ENCODE measurements around the gene SSNA1. TPM values are rescaled to one million over a fixed set of nuclear protein-coding genes. Genes with fewer than 3 reads are reported as not detected.
A peak's percentile ranks its signal among the peaks of the same experiment; 100 is the strongest.

SSNA1 gene
- total and polyA plus RNA-seq, 4 donors, result 30.5 to 87.1 (median 57.2) TPM

GRCh38 chr9:137170486-137171148, 17.9 kb upstream of the SSNA1 start:
- no peak overlapping the region for H3K27ac ChIP-seq (ENCODE audit: low read depth in 1 of 2, low read length in 2 of 2)
- H3K4me1 ChIP-seq (ENCODE audit: control insufficient read depth in 1 of 2, insufficient read depth in 2 of 2, low read length in 2 of 2), result no peaks in the 10 kb centered on the region
- WGBS, 2 donors, result 45 to 47% methylated on average over 14 of the region's 14 CpGs
- no peaks in the 10 kb centered on the region for H3K9me3 ChIP-seq (ENCODE audit: control insufficient read depth, low read length)
- no peaks in the 10 kb centered on the region for H3K36me3 ChIP-seq (ENCODE audit: control insufficient read depth in 1 of 2, insufficient read depth in 2 of 2, low read length in 1 of 2)
- H3K27me3 ChIP-seq (ENCODE audit: control insufficient read depth in 1 of 2, insufficient read depth in 2 of 2, low read length in 1 of 2), result peaks cover 0 to 2% of the 10 kb centered on the region in 2 donors
- no peak overlapping the region for H3K4me3 ChIP-seq (ENCODE audit: low read length in 2 of 2)
- DNase-seq, result no peak
- no peak for ATAC-seq (ENCODE audit: low FRiP score)
- intact Hi-C loops (cut with DNase I), result no loop called here

GRCh38 chr9:137171149-137171900, 17.2 kb upstream of the SSNA1 start:
- ATAC-seq (ENCODE audit: low FRiP score) (no peak), DNase-seq (no peak)
- peaks cover 0 to 2% of the 10 kb centered on the region in 2 donors for H3K27me3 ChIP-seq (ENCODE audit: control insufficient read depth in 1 of 2, insufficient read depth in 2 of 2, low read length in 1 of 2)
- H3K36me3 ChIP-seq (ENCODE audit: control insufficient read depth in 1 of 2, insufficient read depth in 2 of 2, low read length in 1 of 2), result no peaks in the 10 kb centered on the region
- intact Hi-C loops (cut with DNase I), result no loop called here
- no peaks in the 10 kb centered on the region for H3K4me1 ChIP-seq (ENCODE audit: control insufficient read depth in 1 of 2, insufficient read depth in 2 of 2, low read length in 2 of 2)
- no peak overlapping the region for H3K4me3 ChIP-seq (ENCODE audit: low read length in 2 of 2)
- 80% methylated on average over 22 of the region's 22 CpGs for WGBS, 2 donors
- no peak overlapping the region for H3K27ac ChIP-seq (ENCODE audit: low read depth in 1 of 2, low read length in 2 of 2)
- no peaks in the 10 kb centered on the region for H3K9me3 ChIP-seq (ENCODE audit: control insufficient read depth, low read length)

GRCh38 chr9:137172901-137173795, 15.3 kb upstream of the SSNA1 start:
- Histone ChIP-seq H3K27ac (ENCODE audit: low read depth in 1 of 2, low read length in 2 of 2) (no peak overlapping the region), H3K9me3 (ENCODE audit: control insufficient read depth, low read length) (no peaks in the 10 kb centered on the region), H3K4me1 (ENCODE audit: control insufficient read depth in 1 of 2, insufficient read depth in 2 of 2, low read length in 2 of 2) (no peaks in the 10 kb centered on the region), H3K36me3 (ENCODE audit: control insufficient read depth in 1 of 2, insufficient read depth in 2 of 2, low read length in 1 of 2) (no peaks in the 10 kb centered on the region), H3K4me3 (ENCODE audit: low read length in 2 of 2) (no peak overlapping the region), H3K27me3 (ENCODE audit: control insufficient read depth in 1 of 2, insufficient read depth in 2 of 2, low read length in 1 of 2) (no peaks in the 10 kb centered on the region)
- DNase-seq (no peak), ATAC-seq (ENCODE audit: low FRiP score) (no peak)
- intact Hi-C loops (cut with DNase I), result no loop called here
- WGBS, 2 donors, result 69 to 75% methylated on average over 21 of the region's 21 CpGs

GRCh38 chr9:137173796-137174664, 14.4 kb upstream of the SSNA1 start:
- Histone ChIP-seq H3K27me3 (ENCODE audit: control insufficient read depth in 1 of 2, insufficient read depth in 2 of 2, low read length in 1 of 2) (no peaks in the 10 kb centered on the region), H3K9me3 (ENCODE audit: control insufficient read depth, low read length) (no peaks in the 10 kb centered on the region), H3K4me1 (ENCODE audit: control insufficient read depth in 1 of 2, insufficient read depth in 2 of 2, low read length in 2 of 2) (no peaks in the 10 kb centered on the region), H3K4me3 (ENCODE audit: low read length in 2 of 2) (no peak overlapping the region), H3K27ac (ENCODE audit: low read depth in 1 of 2, low read length in 2 of 2) (no peak overlapping the region), H3K36me3 (ENCODE audit: control insufficient read depth in 1 of 2, insufficient read depth in 2 of 2, low read length in 1 of 2) (no peaks in the 10 kb centered on the region)
- WGBS, 2 donors, result 84 to 87% methylated on average over 45 of the region's 45 CpGs
- DNase-seq (no peak), ATAC-seq (ENCODE audit: low FRiP score) (no peak)
- intact Hi-C loops (cut with DNase I), result no loop called here

GRCh38 chr9:137174722-137175293, 13.7 kb upstream of the SSNA1 start:
- Histone ChIP-seq H3K27ac (ENCODE audit: low read depth in 1 of 2, low read length in 2 of 2) (no peak overlapping the region), H3K36me3 (ENCODE audit: control insufficient read depth in 1 of 2, insufficient read depth in 2 of 2, low read length in 1 of 2) (no peaks in the 10 kb centered on the region), H3K4me3 (ENCODE audit: low read length in 2 of 2) (no peak overlapping the region), H3K9me3 (ENCODE audit: control insufficient read depth, low read length) (no peaks in the 10 kb centered on the region), H3K27me3 (ENCODE audit: control insufficient read depth in 1 of 2, insufficient read depth in 2 of 2, low read length in 1 of 2) (no peaks in the 10 kb centered on the region), H3K4me1 (ENCODE audit: control insufficient read depth in 1 of 2, insufficient read depth in 2 of 2, low read length in 2 of 2) (no peaks in the 10 kb centered on the region)
- ATAC-seq (ENCODE audit: low FRiP score) (no peak), DNase-seq (no peak)
- 45 to 52% methylated on average over 34 of the region's 34 CpGs for WGBS, 2 donors
- intact Hi-C loops (cut with DNase I), result no loop called here

GRCh38 chr9:137175345-137175961, 13.0 kb upstream of the SSNA1 start:
- DNase-seq (no peak), ATAC-seq (ENCODE audit: low FRiP score) (peak; percentile 3)
- Histone ChIP-seq H3K9me3 (ENCODE audit: control insufficient read depth, low read length) (no peaks in the 10 kb centered on the region), H3K4me3 (ENCODE audit: low read length in 2 of 2) (no peak overlapping the region), H3K4me1 (ENCODE audit: control insufficient read depth in 1 of 2, insufficient read depth in 2 of 2, low read length in 2 of 2) (no peaks in the 10 kb centered on the region), H3K27ac (ENCODE audit: low read depth in 1 of 2, low read length in 2 of 2) (no peak overlapping the region), H3K27me3 (ENCODE audit: control insufficient read depth in 1 of 2, insufficient read depth in 2 of 2, low read length in 1 of 2) (no peaks in the 10 kb centered on the region), H3K36me3 (ENCODE audit: control insufficient read depth in 1 of 2, insufficient read depth in 2 of 2, low read length in 1 of 2) (no peaks in the 10 kb centered on the region)
- intact Hi-C loops (cut with DNase I), result no loop called here
- 34 to 37% methylated on average over 32 to 33 of the region's 33 CpGs for WGBS, 2 donors

- ATAC-seq (ENCODE audit: low FRiP score), result no peak
- Histone ChIP-seq H3K4me3 (ENCODE audit: low read length in 2 of 2) (no peak overlapping the region), H3K36me3 (ENCODE audit: control insufficient read depth in 1 of 2, insufficient read depth in 2 of 2, low read length in 1 of 2) (peaks cover 0 to 2% of the 10 kb centered on the region in 2 donors), H3K27me3 (ENCODE audit: control insufficient read depth in 1 of 2, insufficient read depth in 2 of 2, low read length in 1 of 2) (no peaks in the 10 kb centered on the region), H3K27ac (ENCODE audit: low read depth in 1 of 2, low read length in 2 of 2) (no peak overlapping the region), H3K9me3 (ENCODE audit: control insufficient read depth, low read length) (no peaks in the 10 kb centered on the region), H3K4me1 (ENCODE audit: control insufficient read depth in 1 of 2, insufficient read depth in 2 of 2, low read length in 2 of 2) (no peaks in the 10 kb centered on the region)
- no peak for DNase-seq
- 54 to 58% methylated on average over 17 of the region's 17 CpGs for WGBS, 2 donors
- intact Hi-C loops (cut with DNase I), result no loop called here
These were observed 11.9 kb upstream of the SSNA1 start for GRCh38 chr9:137176302-137177182.
